MG63 (cell line): ENCODE data around the gene EXOSC2. TPM values are rescaled to one million over a fixed set of nuclear protein-coding genes. Genes with fewer than 3 reads are reported as not detected.

Source experiments
- DNase-seq: peaks from one replicate; pipeline ENCODE4 v3.0.0-alpha.2; 2020
- H3K27me3 ChIP-seq: fragments of 250-450 bp; sonication (Bioruptor Pico); 2 replicates; pipeline ENCODE4 v1.5.1; 2020; ENCODE audit warnings: mild to moderate bottlenecking, moderate library complexity
- H3K36me3 ChIP-seq: fragments of 250-450 bp; sonication (Bioruptor Pico); 2 replicates; pipeline ENCODE4 v1.5.1; 2020; ENCODE audit warnings: mild to moderate bottlenecking, moderate library complexity
- H3K4me3 ChIP-seq: fragments of 250-450 bp; sonication (Bioruptor Pico); 2 replicates; pipeline ENCODE4 v1.5.1; 2020; ENCODE audit warnings: mild to moderate bottlenecking, moderate library complexity
- H3K9me3 ChIP-seq: fragments of 250-450 bp; sonication (Bioruptor Pico); 2 replicates; pipeline ENCODE4 v1.5.1; 2020; ENCODE audit warnings: mild to moderate bottlenecking, moderate library complexity
- total RNA-seq: library from RNA; depleted of rRNA; stranded (reverse); fragments of >200 nt; shearing (Covaris generic); gene quantifications from 2 replicates; pipeline ENCODE4 v1.2.3, GENCODE V29; 2014; ENCODE audit warnings: low replicate concordance

The EXOSC2 gene
- total RNA-seq, 1 experiment from 2014 or later: 31.4 TPM

GRCh38 chr9:130711469-130711868 lies 17.9 kb downstream of the EXOSC2 start:
- Histone ChIP-seq H3K9me3 (no peaks in the 10 kb centered on the region), H3K27me3 (no peaks in the 10 kb centered on the region), H3K4me3 (no peak overlapping the region), H3K36me3 (peaks cover 4% of the 10 kb centered on the region)
- no peak for DNase-seq

DNA sequence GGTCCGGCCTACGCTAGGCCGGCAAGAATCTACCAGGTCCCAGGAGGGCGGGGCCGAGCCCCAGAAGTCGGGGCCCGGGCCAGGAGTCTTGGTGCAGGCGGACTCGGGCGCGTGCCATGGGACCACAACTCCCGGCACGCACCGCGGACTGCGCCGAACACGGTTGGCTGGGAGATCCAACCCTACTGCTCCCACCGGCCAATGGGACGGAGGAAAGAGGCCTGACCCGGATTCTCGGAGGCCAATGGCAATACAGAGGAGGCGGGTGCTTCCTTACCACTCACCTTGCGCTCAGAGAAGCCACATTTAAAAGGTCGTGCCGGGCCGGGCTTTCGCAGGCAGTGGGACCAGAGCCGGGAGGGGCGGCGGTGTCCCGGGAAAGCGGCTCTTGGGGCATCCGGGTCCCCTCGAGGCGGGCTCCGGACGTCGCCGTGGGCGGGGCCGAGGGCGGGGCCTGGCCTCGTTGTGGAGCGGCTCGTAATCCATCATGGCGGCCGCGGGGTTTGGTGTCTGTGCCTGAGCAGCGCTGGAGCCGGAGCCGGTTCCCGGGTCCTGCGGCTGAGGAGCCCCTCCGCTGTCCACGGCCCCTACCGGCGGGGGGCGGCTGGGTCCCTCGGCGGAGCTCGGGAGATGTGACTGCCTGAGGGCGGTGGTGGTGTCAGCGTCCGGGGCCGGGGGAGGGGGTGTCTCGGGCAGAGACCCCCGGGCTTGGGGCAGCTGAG lies 19.1 kb downstream of the EXOSC2 start:
- Histone ChIP-seq H3K4me3 (peak overlapping the region; percentile 65), H3K36me3 (peaks cover 4% of the 10 kb centered on the region), H3K9me3 (no peaks in the 10 kb centered on the region), H3K27me3 (no peaks in the 10 kb centered on the region)
- DNase-seq: peak; percentile 99

- DNase-seq: peak; percentile 24
- Histone ChIP-seq H3K4me3 (peak overlapping the region; percentile 65), H3K9me3 (no peaks in the 10 kb centered on the region), H3K27me3 (no peaks in the 10 kb centered on the region), H3K36me3 (no peaks in the 10 kb centered on the region)
Observed at GRCh38 chr9:130713286-130713960, 19.8 kb downstream of the EXOSC2 start.

DNA sequence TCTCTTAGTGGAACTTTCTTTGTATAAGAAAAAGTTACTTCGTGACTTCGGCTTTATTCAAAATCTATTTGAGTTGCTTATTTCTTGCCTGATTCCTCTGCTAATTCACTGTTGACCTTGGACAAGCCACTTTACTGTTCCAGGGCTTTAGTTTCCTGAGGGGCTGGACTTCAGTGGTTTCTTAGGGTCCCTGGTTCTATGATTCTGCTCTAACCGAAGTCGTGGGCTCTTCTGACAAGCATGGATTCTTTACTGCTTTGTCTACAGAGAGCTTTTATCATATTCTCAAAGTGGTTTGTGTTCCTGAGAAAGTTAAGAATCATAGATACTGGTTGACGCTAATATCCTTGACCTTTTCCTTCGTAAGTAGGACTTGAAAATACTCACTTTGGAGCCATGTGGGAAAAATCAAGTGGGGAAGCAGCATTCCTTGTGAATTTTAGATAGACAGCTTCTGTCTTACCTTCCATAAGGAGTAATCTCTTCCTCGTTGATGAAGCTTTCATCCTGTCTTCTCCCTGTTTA lies 21.1 kb downstream of the EXOSC2 start:
- DNase-seq: no peak
- Histone ChIP-seq H3K4me3 (peak overlapping the region; percentile 65), H3K36me3 (no peaks in the 10 kb centered on the region), H3K27me3 (no peaks in the 10 kb centered on the region), H3K9me3 (no peaks in the 10 kb centered on the region)

GRCh38 chr9:130715270-130715669 lies 21.7 kb downstream of the EXOSC2 start:
- DNase-seq: no peak
- Histone ChIP-seq H3K27me3 (no peaks in the 10 kb centered on the region), H3K36me3 (no peaks in the 10 kb centered on the region), H3K4me3 (peak overlapping the region; percentile 65), H3K9me3 (no peaks in the 10 kb centered on the region)

GRCh38 chr9:130718562-130718961 lies 25.0 kb downstream of the EXOSC2 start:
- Histone ChIP-seq H3K36me3 (no peaks in the 10 kb centered on the region), H3K27me3 (no peaks in the 10 kb centered on the region), H3K4me3 (no peak overlapping the region), H3K9me3 (no peaks in the 10 kb centered on the region)
- DNase-seq: no peak

- H3K4me3 ChIP-seq: no peak overlapping the region
- H3K27me3 ChIP-seq: no peaks in the 10 kb centered on the region
- H3K36me3 ChIP-seq: no peaks in the 10 kb centered on the region
- H3K9me3 ChIP-seq: no peaks in the 10 kb centered on the region
- no peak for DNase-seq
Observed at GRCh38 chr9:130720762-130721161, 27.2 kb downstream of the EXOSC2 start.

GRCh38 chr9:130728721-130729120 lies 35.1 kb downstream of the EXOSC2 start:
- H3K9me3 ChIP-seq: no peaks in the 10 kb centered on the region
- no peaks in the 10 kb centered on the region for H3K27me3 ChIP-seq
- no peaks in the 10 kb centered on the region; the same call in 1 of the 2 replicates for H3K36me3 ChIP-seq
- DNase-seq: no peak
- no peak overlapping the region for H3K4me3 ChIP-seq

DNA sequence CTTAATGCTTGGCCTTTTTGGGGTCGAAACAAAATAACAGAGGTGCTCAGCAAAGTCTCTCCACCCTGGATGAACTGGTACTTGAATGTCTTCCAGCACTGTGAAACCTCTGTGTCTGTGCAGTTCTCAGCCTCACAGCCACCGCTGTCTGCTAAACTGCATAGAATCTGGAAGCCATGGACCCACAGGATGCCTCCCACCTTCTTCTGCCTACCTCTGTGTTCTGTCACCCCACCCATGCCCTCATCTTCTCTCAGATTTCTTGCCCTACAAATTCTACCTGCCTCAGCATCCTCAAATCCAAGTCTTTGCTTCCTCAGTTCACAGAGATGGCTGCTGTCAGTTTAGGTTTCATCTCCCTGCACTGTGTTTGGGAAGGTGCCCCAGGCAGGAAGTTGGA lies 35.6 kb downstream of the EXOSC2 start:
- no peaks in the 10 kb centered on the region; the same call in 1 of the 2 replicates for H3K36me3 ChIP-seq
- no peaks in the 10 kb centered on the region for H3K27me3 ChIP-seq
- no peak overlapping the region for H3K4me3 ChIP-seq
- no peak for DNase-seq
- no peaks in the 10 kb centered on the region for H3K9me3 ChIP-seq

GRCh38 chr9:130731355-130731754 lies 37.8 kb downstream of the EXOSC2 start:
- no peaks in the 10 kb centered on the region; the same call in 1 of the 2 replicates for H3K36me3 ChIP-seq

DNA sequence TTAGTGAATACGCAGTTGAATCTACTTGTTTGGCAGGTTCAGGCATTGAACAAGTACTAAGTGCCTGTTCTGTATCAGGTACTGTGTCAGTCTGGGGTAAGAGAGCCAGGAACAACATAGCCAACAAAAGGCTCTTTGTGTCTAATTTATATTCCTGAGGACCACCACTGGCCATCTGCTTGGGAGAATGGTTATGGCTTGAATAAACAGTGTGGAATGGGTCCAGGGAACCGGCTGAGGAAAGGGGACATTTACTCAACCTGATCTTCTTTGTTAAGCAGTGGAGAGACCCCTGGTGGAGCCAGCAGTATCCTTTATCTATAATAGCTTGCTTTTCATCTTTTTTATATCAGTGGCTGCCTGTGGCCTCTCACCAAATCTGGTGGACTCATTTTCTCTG lies 38.6 kb downstream of the EXOSC2 start:
- Histone ChIP-seq H3K36me3 (no peaks in the 10 kb centered on the region; the same call in 1 of the 2 replicates), H3K4me3 (no peak overlapping the region), H3K27me3 (no peaks in the 10 kb centered on the region), H3K9me3 (no peaks in the 10 kb centered on the region)
- DNase-seq: no peak

More at GRCh38 chr9:130731355-130731754, 37.8 kb downstream of the EXOSC2 start:
- Histone ChIP-seq H3K9me3 (no peaks in the 10 kb centered on the region), H3K27me3 (no peaks in the 10 kb centered on the region), H3K4me3 (no peak overlapping the region)
- no peak for DNase-seq

- Histone ChIP-seq H3K27me3 (no peaks in the 10 kb centered on the region), H3K9me3 (no peaks in the 10 kb centered on the region), H3K4me3 (no peak overlapping the region), H3K36me3 (no peaks in the 10 kb centered on the region; the same call in 1 of the 2 replicates)
- no peak for DNase-seq
Observed at GRCh38 chr9:130732793-130733221, 39.2 kb downstream of the EXOSC2 start.

DNA sequence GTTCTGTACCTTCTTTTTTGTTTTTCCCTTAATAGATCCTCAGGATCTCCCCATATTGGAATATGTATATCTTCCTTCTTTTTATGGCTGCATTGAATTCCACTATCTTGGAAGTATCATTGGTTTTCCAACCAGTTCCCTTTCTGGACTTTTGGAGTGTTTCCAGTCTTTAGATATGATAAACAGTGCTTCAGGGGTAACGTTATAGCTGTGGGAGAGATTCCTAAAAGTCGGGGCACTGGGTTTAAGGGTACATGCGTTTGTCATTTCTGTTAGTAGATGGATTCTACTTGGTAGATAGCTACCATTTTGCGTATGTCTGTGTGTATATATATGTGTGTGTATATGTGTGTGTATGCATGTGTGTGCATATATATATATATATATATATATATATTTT lies 42.0 kb downstream of the EXOSC2 start:
- Histone ChIP-seq H3K9me3 (no peaks in the 10 kb centered on the region), H3K27me3 (no peaks in the 10 kb centered on the region), H3K4me3 (no peak overlapping the region), H3K36me3 (no peaks in the 10 kb centered on the region; the same call in 1 of the 2 replicates)
- no peak for DNase-seq

GRCh38 chr9:130736834-130737233 lies 43.3 kb downstream of the EXOSC2 start:
- Histone ChIP-seq H3K27me3 (no peaks in the 10 kb centered on the region), H3K4me3 (no peak overlapping the region), H3K9me3 (peaks cover 3% of the 10 kb centered on the region; the same call in 1 of the 2 replicates), H3K36me3 (peaks cover 2% of the 10 kb centered on the region; the same call in 1 of the 2 replicates)
- DNase-seq: no peak

- DNase-seq: no peak
- Histone ChIP-seq H3K9me3 (peaks cover 3% of the 10 kb centered on the region; the same call in 1 of the 2 replicates), H3K4me3 (no peak overlapping the region), H3K36me3 (peaks cover 2% of the 10 kb centered on the region; the same call in 1 of the 2 replicates), H3K27me3 (no peaks in the 10 kb centered on the region)
Observed at GRCh38 chr9:130738281-130738680, 44.7 kb downstream of the EXOSC2 start.

GRCh38 chr9:130739081-130739480 lies 45.5 kb downstream of the EXOSC2 start:
- Histone ChIP-seq H3K36me3 (peaks cover 2% of the 10 kb centered on the region; the same call in 1 of the 2 replicates), H3K27me3 (no peaks in the 10 kb centered on the region), H3K4me3 (no peak overlapping the region), H3K9me3 (peaks cover 3% of the 10 kb centered on the region; the same call in 1 of the 2 replicates)
- no peak for DNase-seq
